Peyer's patch (tissue), 4 donors: Measurements from ENCODE around the gene MAST4. TPM values are rescaled to one million over a fixed set of nuclear protein-coding genes. Genes with fewer than 3 reads are reported as not detected.

Experiments used
- DNase-seq, 3 donors: peaks; one replicate each; pipeline ENCODE4 v3.0.0-alpha.2; 2017 to 2019
- H3K27ac ChIP-seq, 4 donors: fragments of 200-600 bp; sonication (generic); one replicate each; pipeline ENCODE4 v1.5.1; 2016 to 2019
- H3K27me3 ChIP-seq, 2 donors: fragments of 200-600 bp; sonication (generic); one replicate each; pipeline ENCODE4 v1.5.1; 2019
- H3K36me3 ChIP-seq, 3 donors: fragments of 200-600 bp; sonication (generic); one replicate each; pipeline ENCODE4 v1.5.1; 2016 to 2019
- H3K4me1 ChIP-seq, 4 donors: fragments of 200-600 bp; sonication (generic); one replicate each; pipeline ENCODE4 v1.5.1; 2016 to 2019
- H3K4me3 ChIP-seq, 4 donors: fragments of 200-600 bp; sonication (generic); 1 replicate in 3 of 4; 2 replicates in 1 of 4; pipeline ENCODE4 v1.5.1; 2016 to 2019; ENCODE audit warnings: mild to moderate bottlenecking in 1 of 4
- H3K9me3 ChIP-seq, 4 donors: fragments of 200-600 bp; sonication (generic); one replicate each; pipeline ENCODE4 v1.5.1; 2016 to 2019; ENCODE audit warnings: mild to moderate bottlenecking in 1 of 4
- CTCF ChIP-seq, 6 experiments: fragments of 450-650 bp in 4 of 6; fragments of 200-600 bp in 2 of 6; sonication (generic) in 1 of 6; IDR thresholded peaks; one replicate each; pipeline ENCODE4 v1.5.1; 2017 to 2019; ENCODE audit warnings: antibody characterized with exemption in 6 of 6, mild to moderate bottlenecking in 3 of 6, moderate library complexity in 1 of 6
- POLR2A ChIP-seq, 2 donors: fragments of 450-650 bp; IDR thresholded peaks; one replicate each; pipeline ENCODE4 v1.5.1; 2017; ENCODE audit warnings: antibody characterized with exemption in 2 of 2, mild to moderate bottlenecking in 2 of 2, moderate library complexity in 2 of 2
- total RNA-seq, 4 donors: library from RNA; depleted of rRNA; stranded (reverse); fragments of >200 nt; gene quantifications; one replicate each; pipeline ENCODE4 v1.1.0, GENCODE V29; 2016

Gene MAST4
- total RNA-seq, 4 donors from 2014 or later: 20.2 to 23.1 (median 21.4) TPM

GRCh38 chr5:66769839-66770617, 173.8 kb downstream of the MAST4 start:
- no peaks in the 10 kb centered on the region for H3K4me1 ChIP-seq
- no peaks in the 10 kb centered on the region for H3K27me3 ChIP-seq
- no peaks in the 10 kb centered on the region for H3K9me3 ChIP-seq
- TF ChIP-seq CTCF (IDR thresholded peaks at IDR 0.05) (no peak), POLR2A (IDR thresholded peaks at IDR 0.05) (no peak)
- no peak for DNase-seq
- no peak overlapping the region for H3K4me3 ChIP-seq
- H3K27ac ChIP-seq: no peak overlapping the region
- H3K36me3 ChIP-seq: no peaks in the 10 kb centered on the region

DNA sequence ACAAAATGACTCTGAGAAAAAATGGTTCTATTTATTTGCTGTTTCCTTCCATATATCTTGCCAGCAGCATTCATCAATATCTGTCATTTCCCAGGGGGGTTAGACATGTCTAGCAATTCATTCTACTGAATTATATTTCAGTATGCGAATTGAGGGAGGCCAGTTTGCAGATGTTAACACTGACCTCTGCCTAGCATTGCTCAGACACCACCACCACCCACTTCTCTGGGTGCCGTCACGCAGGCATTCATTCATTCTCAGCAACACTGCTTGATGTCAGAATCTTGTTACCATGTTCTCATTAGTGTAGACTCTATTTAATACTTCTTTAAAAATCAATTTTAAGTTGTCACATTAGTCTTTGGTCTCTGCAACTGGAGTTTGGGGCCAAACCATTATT, 181.7 kb downstream of the MAST4 start:
- Histone ChIP-seq H3K4me3 (no peak overlapping the region), H3K27me3 (no peaks in the 10 kb centered on the region), H3K4me1 (no peaks in the 10 kb centered on the region), H3K9me3 (no peaks in the 10 kb centered on the region), H3K36me3 (no peaks in the 10 kb centered on the region), H3K27ac (no peak overlapping the region)
- DNase-seq: no peak
- TF ChIP-seq POLR2A (IDR thresholded peaks at IDR 0.05) (no peak), CTCF (IDR thresholded peaks at IDR 0.05) (no peak)

DNA sequence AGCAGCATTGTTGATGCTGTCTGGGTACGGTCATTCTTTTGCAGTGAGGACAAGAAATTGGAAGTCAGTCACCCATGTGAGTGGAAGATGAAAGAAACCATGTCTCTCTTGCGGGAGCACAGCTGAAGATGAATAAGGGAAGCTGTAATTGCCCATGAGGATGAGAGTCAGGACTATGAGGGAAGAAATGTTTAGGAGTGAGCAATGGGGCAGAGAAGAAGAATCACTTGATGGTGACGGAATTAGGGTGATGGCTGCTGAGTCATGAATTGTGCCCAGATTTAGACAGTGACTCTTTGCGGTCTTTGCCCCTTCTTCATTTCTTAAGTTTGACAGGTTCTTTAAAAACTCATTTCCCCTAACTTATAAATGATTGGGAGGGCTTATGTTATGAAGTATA, 183.3 kb downstream of the MAST4 start:
- no peak for TF ChIP-seq POLR2A (IDR thresholded peaks at IDR 0.05)
- no peak for TF ChIP-seq CTCF (IDR thresholded peaks at IDR 0.05)

GRCh38 chr5:66788556-66788955, 192.4 kb downstream of the MAST4 start:
- Histone ChIP-seq H3K27me3 (no peaks in the 10 kb centered on the region), H3K9me3 (no peaks in the 10 kb centered on the region), H3K27ac (no peak overlapping the region), H3K4me3 (no peak overlapping the region), H3K36me3 (no peaks in the 10 kb centered on the region), H3K4me1 (no peaks in the 10 kb centered on the region)
- DNase-seq: no peak
- TF ChIP-seq POLR2A (IDR thresholded peaks at IDR 0.05): no peak
- TF ChIP-seq CTCF (IDR thresholded peaks at IDR 0.05): no peak

More for the DNA sequence above, 183.3 kb downstream of the MAST4 start:
- Histone ChIP-seq H3K4me3 (no peak overlapping the region), H3K27ac (no peak overlapping the region), H3K27me3 (no peaks in the 10 kb centered on the region), H3K4me1 (no peaks in the 10 kb centered on the region), H3K36me3 (no peaks in the 10 kb centered on the region), H3K9me3 (no peaks in the 10 kb centered on the region)
- no peak for DNase-seq

DNA sequence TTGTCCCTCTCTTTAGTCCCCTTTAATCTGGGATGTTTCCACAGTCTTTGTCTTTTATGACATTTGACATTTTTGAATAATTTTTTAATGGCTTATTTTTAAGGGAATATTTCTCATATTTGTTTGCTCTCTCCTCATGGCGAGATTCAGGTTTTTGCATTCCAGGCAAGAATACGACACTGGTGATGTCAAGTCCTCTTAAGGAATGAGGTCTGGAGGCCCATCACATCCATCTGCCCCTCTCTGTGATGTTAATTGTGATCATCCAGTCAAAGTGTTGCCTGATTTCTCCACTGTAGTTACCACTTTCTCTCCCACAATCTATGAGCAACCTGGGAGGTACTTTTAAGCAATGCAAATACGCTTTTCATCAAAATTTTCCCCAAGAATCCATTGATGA, 193.2 kb downstream of the MAST4 start:
- no peak for DNase-seq
- no peak for TF ChIP-seq CTCF (IDR thresholded peaks at IDR 0.05)
- TF ChIP-seq POLR2A (IDR thresholded peaks at IDR 0.05): no peak
- H3K4me1 ChIP-seq: no peaks in the 10 kb centered on the region
- H3K36me3 ChIP-seq: no peaks in the 10 kb centered on the region
- H3K27me3 ChIP-seq: no peaks in the 10 kb centered on the region
- no peak overlapping the region for H3K4me3 ChIP-seq
- H3K9me3 ChIP-seq: no peaks in the 10 kb centered on the region
- H3K27ac ChIP-seq: no peak overlapping the region
